K562 (cell line): ENCODE measurements around the gene SFXN3.
A peak's percentile ranks its signal among the peaks of the same experiment; 100 is the strongest.

Experiments
- EZH2 ChIP-seq: IDR thresholded peaks from 2 replicates; pipeline ENCODE4 v1.6.1; 2012; ENCODE audit warnings: low read depth, mild to moderate bottlenecking, inconsistent platforms, low read length, borderline replicate concordance
- POLR2AphosphoS5 ChIP-seq: IDR thresholded peaks from 2 replicates; pipeline ENCODE4 v1.6.1; 2011; ENCODE audit warnings: mild to moderate bottlenecking, low read depth, low read length, moderate library complexity; ENCODE audit not compliant: control insufficient read depth, insufficient read depth
- ZBTB7A ChIP-seq: IDR thresholded peaks from 2 replicates; pipeline ENCODE4 v1.6.1; 2011; ENCODE audit warnings: low read depth, mild to moderate bottlenecking, low read length, moderate library complexity, borderline replicate concordance; ENCODE audit not compliant: control insufficient read depth

DNA sequence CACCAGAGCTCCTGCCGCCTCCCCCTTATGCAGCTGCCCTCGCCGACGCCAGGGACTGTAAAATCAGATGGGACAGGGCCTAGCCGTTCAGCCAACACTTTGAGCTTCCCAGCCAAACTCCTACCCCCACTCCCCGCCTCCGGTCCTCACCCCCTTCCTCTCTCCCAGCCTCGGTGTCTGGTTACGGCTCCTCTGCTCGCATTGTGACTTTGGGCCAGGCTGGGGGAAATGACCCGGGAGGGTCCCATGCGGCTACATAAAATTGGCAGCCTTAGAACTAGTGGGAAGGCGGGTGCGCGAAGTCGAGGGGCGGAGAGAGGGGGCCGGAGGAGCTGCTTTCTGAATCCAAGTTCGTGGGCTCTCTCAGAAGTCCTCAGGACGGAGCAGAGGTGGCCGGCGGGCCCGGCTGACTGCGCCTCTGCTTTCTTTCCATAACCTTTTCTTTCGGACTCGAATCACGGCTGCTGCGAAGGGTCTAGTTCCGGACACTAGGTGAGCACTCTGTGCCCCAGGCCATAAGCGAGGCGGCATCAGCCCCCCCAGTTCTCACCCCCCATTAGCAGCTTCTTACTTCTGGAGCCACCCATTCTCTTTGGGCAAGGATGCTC lies 30.7 kb downstream of the SFXN3 start, which contains the start of gene KAZALD1:
- TF ChIP-seq EZH2, result no peak
- 0 out of 2 replicates have a peak, but pooled peaks have one; percentile 23 for TF ChIP-seq ZBTB7A
- TF ChIP-seq POLR2AphosphoS5, result no peak
